ENCODE measurements around the gene ACAD11.

The ACAD11 gene

GRCh38 chr3:132661101-132661500 is 1.5 kb upstream of the ACAD11 start:
- TF ChIP-seq CTCF (IDR thresholded peaks at IDR 0.05; ENCODE audit: low read depth, low read length, missing control alignments) = no peak
- H3K4me3 ChIP-seq (ENCODE audit: low read depth, low read length) = peak overlapping the region; percentile 68
- in situ Hi-C loops (cut with HindIII; ENCODE audit: low sequenced_read_pairs) = no loop called here
- DNase-seq (ENCODE audit: low read depth) = no peak

- no peak for TF ChIP-seq CTCF (IDR thresholded peaks at IDR 0.05; ENCODE audit: low read depth, low read length, missing control alignments)
- no peak for DNase-seq (ENCODE audit: low read depth)
- in situ Hi-C loops (cut with HindIII; ENCODE audit: low sequenced_read_pairs) = no loop called here
- H3K4me3 ChIP-seq (ENCODE audit: low read depth, low read length) = peak overlapping the region; percentile 68
Observed at GRCh38 chr3:132660811-132661070, 1.1 kb upstream of the ACAD11 start.

GRCh38 chr3:132660052-132660810 is 622 bp upstream of the ACAD11 start, which contains the start of gene UBA5:
Gene UBA5, plus strand, starts transcription at chr3:132660329. Its CDS starts 209 bp downstream, at chr3:132660538.
- in situ Hi-C loops (cut with HindIII; ENCODE audit: low sequenced_read_pairs) = no loop called here
- no peak for TF ChIP-seq CTCF (IDR thresholded peaks at IDR 0.05; ENCODE audit: low read depth, low read length, missing control alignments)

GRCh38 chr3:132659000-132659364 is 627 bp downstream of the ACAD11 start:
- peak overlapping the region; percentile 68 for H3K4me3 ChIP-seq (ENCODE audit: low read depth, low read length)
- TF ChIP-seq CTCF (IDR thresholded peaks at IDR 0.05; ENCODE audit: low read depth, low read length, missing control alignments) = no peak
- in situ Hi-C loops (cut with HindIII; ENCODE audit: low sequenced_read_pairs) = no loop called here
- DNase-seq (ENCODE audit: low read depth) = no peak

More at GRCh38 chr3:132660052-132660810, 622 bp upstream of the ACAD11 start, which contains the start of gene UBA5:
- peak within 1 kb of the TSS; percentile 68 for H3K4me3 ChIP-seq (ENCODE audit: low read depth, low read length)
- no peak for DNase-seq (ENCODE audit: low read depth)

GRCh38 chr3:132657869-132658747 is 1.5 kb downstream of the ACAD11 start:
- DNase-seq (ENCODE audit: low read depth) = no peak
- in situ Hi-C loops (cut with HindIII; ENCODE audit: low sequenced_read_pairs) = no loop called here
- H3K4me3 ChIP-seq (ENCODE audit: low read depth, low read length) = peak overlapping the region; percentile 68
- no peak for TF ChIP-seq CTCF (IDR thresholded peaks at IDR 0.05; ENCODE audit: low read depth, low read length, missing control alignments)

GRCh38 chr3:132655471-132655870 is 4.1 kb downstream of the ACAD11 start:
- no peak overlapping the region for H3K4me3 ChIP-seq (ENCODE audit: low read depth, low read length)
- DNase-seq (ENCODE audit: low read depth) = no peak
- in situ Hi-C loops (cut with HindIII; ENCODE audit: low sequenced_read_pairs) = no loop called here
- no peak for TF ChIP-seq CTCF (IDR thresholded peaks at IDR 0.05; ENCODE audit: low read depth, low read length, missing control alignments)

All from astrocyte of the cerebellum (primary cell).